ENCODE data around the gene TMEM53. TPM values are rescaled to one million over a fixed set of nuclear protein-coding genes. Genes with fewer than 3 reads are reported as not detected.

Gene TMEM53
- total and polyA plus RNA-seq, 9 donors = 4.1 to 17.9 (median 11.4) TPM

DNA sequence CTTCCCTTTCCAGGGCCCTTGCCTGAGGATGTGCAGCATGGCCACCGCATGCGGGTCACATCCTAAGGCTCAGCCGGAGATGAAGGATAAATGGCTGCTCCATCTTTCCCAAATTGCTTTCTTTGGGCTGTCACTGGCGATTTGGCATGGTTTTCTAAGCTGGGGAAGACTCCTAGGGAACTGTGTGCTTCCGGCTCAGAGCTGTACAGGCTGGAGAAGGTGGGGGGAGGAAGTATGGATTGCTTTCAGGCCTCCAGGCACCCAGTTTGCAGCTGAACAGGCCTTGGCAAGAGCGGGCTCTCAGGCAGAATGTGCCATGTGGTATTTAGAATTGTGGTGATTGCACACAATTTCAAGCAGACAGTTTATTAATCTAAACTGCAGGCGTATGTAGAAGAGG is 48.9 kb downstream of the TMEM53 start:
- DNase-seq = no peak
- H3K4me3 ChIP-seq = no peak overlapping the region
- no peaks in the 10 kb centered on the region for H3K9me3 ChIP-seq
- intact Hi-C loops (cut with DNase I) = no loop called here
- no peaks in the 10 kb centered on the region for H3K4me1 ChIP-seq (ENCODE audit: insufficient read depth)
- no peak overlapping the region for H3K27ac ChIP-seq
- no peaks in the 10 kb centered on the region for H3K36me3 ChIP-seq
- TF ChIP-seq EP300 (IDR thresholded peaks at IDR 0.05) (no peak), POLR2A (IDR thresholded peaks at IDR 0.05) (no peak), CTCF (IDR thresholded peaks at IDR 0.05) (no peak)
- H3K27me3 ChIP-seq = no peaks in the 10 kb centered on the region
- 94 to 98% (median 95%) methylated on average over 7 of the region's 7 CpGs for WGBS, 3 donors

GRCh38 chr1:44624268-44624901 is 49.9 kb downstream of the TMEM53 start:
- no peaks in the 10 kb centered on the region for H3K27me3 ChIP-seq
- H3K4me1 ChIP-seq (ENCODE audit: insufficient read depth) = no peaks in the 10 kb centered on the region
- WGBS, 3 donors = 75 to 79% (median 77%) methylated on average over 12 of the region's 12 CpGs
- no peak overlapping the region for H3K27ac ChIP-seq
- intact Hi-C loops (cut with DNase I) = no loop called here
- no peaks in the 10 kb centered on the region for H3K9me3 ChIP-seq
- no peaks in the 10 kb centered on the region for H3K36me3 ChIP-seq
- no peak overlapping the region for H3K4me3 ChIP-seq
- no peak for DNase-seq
- TF ChIP-seq EP300 (IDR thresholded peaks at IDR 0.05) (no peak), CTCF (IDR thresholded peaks at IDR 0.05) (no peak), POLR2A (IDR thresholded peaks at IDR 0.05) (no peak)

DNA sequence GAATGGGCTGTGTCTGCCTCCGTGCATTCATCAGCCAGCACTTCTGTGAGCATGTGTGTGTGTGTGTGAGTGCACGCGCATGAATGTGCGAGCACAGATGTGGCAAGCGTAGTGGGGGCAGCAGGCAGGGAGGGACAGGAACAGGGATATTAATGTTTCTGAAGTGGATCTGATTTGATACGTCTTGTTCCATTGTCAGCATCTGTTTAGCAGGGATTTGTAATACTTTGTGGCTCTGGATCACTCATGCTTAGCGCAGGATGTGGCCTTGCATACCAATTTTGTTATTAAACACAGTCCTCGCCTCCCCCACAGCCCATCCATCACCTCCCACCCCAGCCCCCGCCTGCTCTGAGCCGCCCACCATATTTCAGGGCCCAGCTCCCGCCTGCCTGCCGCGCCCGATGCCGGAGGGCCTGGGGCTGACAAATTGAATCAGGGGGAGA is 52.4 kb downstream of the TMEM53 start:
- H3K36me3 ChIP-seq = no peaks in the 10 kb centered on the region
- DNase-seq = no peak
- no peaks in the 10 kb centered on the region for H3K27me3 ChIP-seq
- intact Hi-C loops (cut with DNase I) = no loop called here
- H3K4me1 ChIP-seq (ENCODE audit: insufficient read depth) = peaks cover 3% of the 10 kb centered on the region
- H3K27ac ChIP-seq = no peak overlapping the region
- no peak for TF ChIP-seq POLR2A (IDR thresholded peaks at IDR 0.05)
- no peak for TF ChIP-seq EP300 (IDR thresholded peaks at IDR 0.05)
- TF ChIP-seq CTCF (IDR thresholded peaks at IDR 0.05) = no peak
- no peaks in the 10 kb centered on the region for H3K9me3 ChIP-seq
- 24 to 51% (median 29%) methylated on average over 15 of the region's 15 CpGs for WGBS, 3 donors
- no peak overlapping the region for H3K4me3 ChIP-seq

DNA sequence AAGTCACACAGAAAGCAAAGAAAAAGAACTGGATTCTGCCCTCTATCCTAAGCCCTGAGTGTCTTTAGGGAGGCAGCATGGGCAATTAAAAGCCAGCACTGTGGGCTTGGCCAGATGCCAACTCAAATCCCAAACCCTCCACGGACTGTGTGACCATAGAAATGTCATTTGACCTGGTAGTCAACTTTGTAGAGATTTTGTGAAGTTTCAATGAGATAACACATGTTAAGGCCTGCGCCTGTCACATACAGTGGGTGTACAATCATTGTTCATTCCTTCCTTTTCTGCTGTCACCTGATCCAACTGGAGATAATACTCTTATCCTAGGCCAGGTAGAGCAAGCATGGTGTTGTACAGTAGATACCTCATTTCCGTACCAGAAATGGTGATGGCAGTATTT is 54.2 kb downstream of the TMEM53 start:
- H3K4me3 ChIP-seq = no peak overlapping the region
- H3K9me3 ChIP-seq = no peaks in the 10 kb centered on the region
- no peak for TF ChIP-seq EP300 (IDR thresholded peaks at IDR 0.05)
- TF ChIP-seq POLR2A (IDR thresholded peaks at IDR 0.05) = no peak
- TF ChIP-seq CTCF (IDR thresholded peaks at IDR 0.05) = no peak
- intact Hi-C loops (cut with DNase I) = no loop called here
- no peak overlapping the region for H3K27ac ChIP-seq
- H3K4me1 ChIP-seq (ENCODE audit: insufficient read depth) = peaks cover 4% of the 10 kb centered on the region
- H3K27me3 ChIP-seq = no peaks in the 10 kb centered on the region
- DNase-seq = no peak
- no peaks in the 10 kb centered on the region for H3K36me3 ChIP-seq
- WGBS, 3 donors = 77 to 85% (median 85%) methylated on average over 3 of the region's 3 CpGs

Measured in ovary (tissue), 9 donors.